GM19238 (cell line): ENCODE data around the gene SIDT2.

Experiments
- DNase-seq: peaks from one replicate; pipeline ENCODE4 v3.0.0; 2011; ENCODE audit warnings: low spot score; ENCODE audit not compliant: insufficient read length

The SIDT2 gene

GRCh38 chr11:117188620-117189081 is 10.1 kb downstream of the SIDT2 start:
- no peak for DNase-seq

GRCh38 chr11:117189191-117189940 is 10.8 kb downstream of the SIDT2 start:
- no peak for DNase-seq

GRCh38 chr11:117189941-117190544 is 11.5 kb downstream of the SIDT2 start:
- DNase-seq: no peak

GRCh38 chr11:117191680-117192400 is 13.3 kb downstream of the SIDT2 start:
- DNase-seq: no peak

GRCh38 chr11:117192401-117192875 is 13.9 kb downstream of the SIDT2 start:
- DNase-seq: no peak

- no peak for DNase-seq
Observed at GRCh38 chr11:117193130-117194020, 14.8 kb downstream of the SIDT2 start.

- no peak for DNase-seq
Observed at GRCh38 chr11:117194267-117194666, 15.7 kb downstream of the SIDT2 start.

- no peak for DNase-seq
Observed at GRCh38 chr11:117195258-117195657, 16.7 kb downstream of the SIDT2 start.

- no peak for DNase-seq
Observed at GRCh38 chr11:117195761-117196160, 17.2 kb downstream of the SIDT2 start.

GRCh38 chr11:117197006-117197405 is 18.5 kb downstream of the SIDT2 start:
- DNase-seq: no peak

GRCh38 chr11:117197516-117198456 is 19.2 kb downstream of the SIDT2 start:
- DNase-seq: no peak

- no peak for DNase-seq
Observed at GRCh38 chr11:117198613-117199012, 20.1 kb downstream of the SIDT2 start.

- DNase-seq: no peak
Observed at GRCh38 chr11:117199053-117199915, 20.7 kb downstream of the SIDT2 start, which contains the start of gene TAGLN. Gene TAGLN, plus strand, starts transcription at chr11:117199370. Its CDS starts 3,644 bp downstream, at chr11:117203014.

- no peak for DNase-seq
Observed at GRCh38 chr11:117199916-117200812, 21.6 kb downstream of the SIDT2 start.

- no peak for DNase-seq
Observed at GRCh38 chr11:117200813-117201657, 22.5 kb downstream of the SIDT2 start.

GRCh38 chr11:117201658-117202305 is 23.2 kb downstream of the SIDT2 start:
- DNase-seq: no peak
